ENCODE measurements around the gene APOLD1.

GRCh38 chr12:12798480-12798879 is 13.0 kb downstream of the APOLD1 start:
- TF ChIP-seq CTCF (conservative IDR thresholded peaks at IDR 0.05; ENCODE audit: low read length) (no peak), EZH2phosphoT487 (IDR thresholded peaks at IDR 0.05; ENCODE audit: borderline replicate concordance, low read depth, low read length) (no peak)
